ENCODE data around the gene SYNGAP1.

The SYNGAP1 gene

DNA sequence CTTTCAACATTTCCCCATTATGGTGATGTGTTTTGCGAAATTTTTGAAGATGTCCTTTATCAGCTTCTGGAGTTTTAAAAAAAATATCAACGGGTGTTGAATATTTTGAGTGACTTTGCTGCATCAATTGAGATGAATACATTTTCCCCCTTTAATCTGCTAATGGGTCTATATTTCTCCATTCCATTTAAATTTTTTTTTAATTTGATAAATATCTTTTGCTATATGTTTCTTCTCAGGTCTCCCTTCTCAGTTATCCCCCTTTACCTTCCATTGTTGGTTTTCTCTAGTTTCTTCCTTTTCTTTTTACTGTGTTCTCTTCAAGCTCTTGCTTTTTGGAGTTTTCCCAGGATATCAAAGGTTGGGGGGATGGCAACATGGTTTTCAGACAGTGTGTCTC is 29.7 kb upstream of the SYNGAP1 start:
- H4K20me1 ChIP-seq (ENCODE audit: insufficient read depth, low read length) = peaks cover 23% of the 10 kb centered on the region
- DNase-seq (no peak), ATAC-seq (ENCODE audit: insufficient read depth, low read depth) (no peak)
- no peak overlapping the region for H3K9ac ChIP-seq (ENCODE audit: low read depth, low read length)
- H3K4me2 ChIP-seq (ENCODE audit: insufficient read depth, low read length) = no peak overlapping the region; the same call in 1 of the 2 replicates
- H3K4me3 ChIP-seq (ENCODE audit: low read depth in 1 of 2, low read length in 2 of 2) = no peak overlapping the region; a peak in 1 of 4 replicates
- H3K9me3 ChIP-seq (ENCODE audit: insufficient read depth, low read length, severe bottlenecking) = no peaks in the 10 kb centered on the region
- peaks cover 38% of the 10 kb centered on the region for H3K4me1 ChIP-seq (ENCODE audit: insufficient read depth, low read length)
- peak overlapping the region; percentile 79; the same call in 1 of the 2 replicates for H2AFZ ChIP-seq (ENCODE audit: low read depth, low read length)
- H3K27me3 ChIP-seq (ENCODE audit: insufficient read depth, low read length, poor library complexity) = no peaks in the 10 kb centered on the region
- TF ChIP-seq, protein P1, sequence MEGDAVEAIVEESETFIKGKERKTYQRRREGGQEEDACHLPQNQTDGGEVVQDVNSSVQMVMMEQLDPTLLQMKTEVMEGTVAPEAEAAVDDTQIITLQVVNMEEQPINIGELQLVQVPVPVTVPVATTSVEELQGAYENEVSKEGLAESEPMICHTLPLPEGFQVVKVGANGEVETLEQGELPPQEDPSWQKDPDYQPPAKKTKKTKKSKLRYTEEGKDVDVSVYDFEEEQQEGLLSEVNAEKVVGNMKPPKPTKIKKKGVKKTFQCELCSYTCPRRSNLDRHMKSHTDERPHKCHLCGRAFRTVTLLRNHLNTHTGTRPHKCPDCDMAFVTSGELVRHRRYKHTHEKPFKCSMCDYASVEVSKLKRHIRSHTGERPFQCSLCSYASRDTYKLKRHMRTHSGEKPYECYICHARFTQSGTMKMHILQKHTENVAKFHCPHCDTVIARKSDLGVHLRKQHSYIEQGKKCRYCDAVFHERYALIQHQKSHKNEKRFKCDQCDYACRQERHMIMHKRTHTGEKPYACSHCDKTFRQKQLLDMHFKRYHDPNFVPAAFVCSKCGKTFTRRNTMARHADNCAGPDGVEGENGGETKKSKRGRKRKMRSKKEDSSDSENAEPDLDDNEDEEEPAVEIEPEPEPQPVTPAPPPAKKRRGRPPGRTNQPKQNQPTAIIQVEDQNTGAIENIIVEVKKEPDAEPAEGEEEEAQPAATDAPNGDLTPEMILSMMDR (IDR thresholded peaks at IDR 0.05; ENCODE audit: borderline replicate concordance, extremely low read depth, low read length, poor library complexity, severe bottlenecking) = no peak
- TF ChIP-seq EZH2 (IDR thresholded peaks at IDR 0.05; ENCODE audit: borderline replicate concordance, low read depth, low read length, severe bottlenecking) = no peak
- no peak overlapping the region for H3K27ac ChIP-seq (ENCODE audit: low read length)
- peaks cover 29% of the 10 kb centered on the region for H3K36me3 ChIP-seq (ENCODE audit: insufficient read depth, low read length)
- peaks cover 35% of the 10 kb centered on the region for H3K79me2 ChIP-seq (ENCODE audit: insufficient read depth, low read length)

DNA sequence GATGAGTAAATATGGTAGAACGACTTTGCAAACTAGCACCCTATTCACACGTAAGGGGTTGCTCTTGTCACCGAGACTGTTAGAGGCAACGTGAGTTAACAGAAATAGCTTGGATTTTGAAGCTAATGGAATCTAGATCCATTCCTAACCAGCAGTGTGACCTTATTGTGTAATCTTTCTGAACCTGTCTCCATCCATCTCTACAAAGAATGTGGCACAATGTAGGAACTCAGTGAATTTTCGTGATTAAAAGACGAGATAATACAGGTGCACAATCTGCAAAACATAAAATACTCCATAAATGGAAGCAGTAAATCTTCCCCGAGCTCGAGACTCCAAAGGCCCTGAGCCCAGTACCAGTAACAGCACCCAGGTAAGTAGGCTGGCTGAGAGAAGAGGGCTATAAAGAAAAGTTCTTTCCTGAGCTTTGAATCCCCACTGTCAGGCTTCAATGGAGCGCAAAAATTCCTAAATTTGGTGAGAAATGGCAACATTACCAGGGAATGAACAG is 29.0 kb upstream of the SYNGAP1 start:
- DNase-seq = no peak
- peak overlapping the region; percentile 6 to 80; a peak in 2 of 4 replicates for H3K4me3 ChIP-seq (ENCODE audit: low read depth in 1 of 2, low read length in 2 of 2)

DNA sequence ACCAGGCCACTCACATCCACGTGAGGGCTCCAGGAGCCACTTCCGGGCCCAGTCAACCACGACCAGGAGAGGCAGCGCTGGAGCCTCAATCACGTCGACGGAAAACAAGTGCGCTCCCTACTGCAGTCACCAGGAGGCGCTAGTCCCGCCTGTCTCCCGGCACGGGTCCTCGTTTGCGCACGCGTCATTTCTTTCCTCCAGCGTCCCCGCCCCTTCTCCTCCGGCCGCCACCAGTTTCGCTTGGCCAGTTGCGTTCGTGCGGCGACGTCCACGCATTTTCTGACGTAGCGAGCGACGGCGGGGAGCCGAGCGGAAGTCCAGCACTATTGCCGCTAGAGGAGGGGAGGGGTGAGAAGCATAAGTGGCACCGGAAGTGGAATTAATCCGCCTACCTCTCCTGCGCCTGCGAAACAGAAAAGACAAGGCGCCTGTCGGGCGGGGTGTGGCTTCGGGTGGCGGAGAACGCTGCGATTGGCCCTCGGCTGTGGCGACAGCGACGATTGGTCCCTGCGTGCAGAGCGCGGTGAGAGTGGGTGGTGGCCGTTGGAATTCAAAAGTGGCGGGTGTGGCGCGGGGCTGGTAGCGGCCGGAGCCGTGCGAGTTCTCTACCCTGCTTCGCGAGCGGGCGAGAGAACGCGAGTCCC is 28.5 kb upstream of the SYNGAP1 start, which contains the start of gene KIFC1:
Gene KIFC1, plus strand, starts transcription at position 546 of the 644 bp plus-strand sequence. CDS start 163 bp downstream, outside the sequence.
- peaks cover 27% of the 10 kb centered on the region for H4K20me1 ChIP-seq (ENCODE audit: insufficient read depth, low read length)
- H3K36me3 ChIP-seq (ENCODE audit: insufficient read depth, low read length) = peaks cover 40% of the 10 kb centered on the region

More for the DNA sequence above, 29.0 kb upstream of the SYNGAP1 start:
- peak overlapping the region; percentile 79 for H2AFZ ChIP-seq (ENCODE audit: low read depth, low read length)
- H3K9ac ChIP-seq (ENCODE audit: low read depth, low read length) = peak overlapping the region; percentile 94
- H4K20me1 ChIP-seq (ENCODE audit: insufficient read depth, low read length) = peaks cover 27% of the 10 kb centered on the region
- no peak for ATAC-seq (ENCODE audit: insufficient read depth, low read depth)
- peaks cover 44% of the 10 kb centered on the region for H3K4me1 ChIP-seq (ENCODE audit: insufficient read depth, low read length)
- no peaks in the 10 kb centered on the region for H3K9me3 ChIP-seq (ENCODE audit: insufficient read depth, low read length, severe bottlenecking)
- TF ChIP-seq, protein P1 (IDR thresholded peaks at IDR 0.05; ENCODE audit: borderline replicate concordance, extremely low read depth, low read length, poor library complexity, severe bottlenecking) = no peak
- TF ChIP-seq EZH2 (IDR thresholded peaks at IDR 0.05; ENCODE audit: borderline replicate concordance, low read depth, low read length, severe bottlenecking) = no peak
- peaks cover 42% of the 10 kb centered on the region for H3K79me2 ChIP-seq (ENCODE audit: insufficient read depth, low read length)
- peak overlapping the region; percentile 88 for H3K27ac ChIP-seq (ENCODE audit: low read length)
- H3K27me3 ChIP-seq (ENCODE audit: insufficient read depth, low read length, poor library complexity) = no peaks in the 10 kb centered on the region
- H3K36me3 ChIP-seq (ENCODE audit: insufficient read depth, low read length) = peaks cover 34% of the 10 kb centered on the region
- H3K4me2 ChIP-seq (ENCODE audit: insufficient read depth, low read length) = peak overlapping the region; percentile 62

More for the DNA sequence above, 28.5 kb upstream of the SYNGAP1 start, which contains the start of gene KIFC1:
- Histone ChIP-seq H3K79me2 (ENCODE audit: insufficient read depth, low read length) (peaks cover 48% of the 10 kb centered on the region), H3K4me3 (ENCODE audit: low read depth in 1 of 2, low read length in 2 of 2) (peak within 1 kb of the TSS; percentile 67 to 80), H3K4me2 (ENCODE audit: insufficient read depth, low read length) (peak within 1 kb of the TSS; percentile 93), H3K9me3 (ENCODE audit: insufficient read depth, low read length, severe bottlenecking) (no peaks in the 10 kb centered on the region), H3K27ac (ENCODE audit: low read length) (peak within 1 kb of the TSS; percentile 97), H3K4me1 (ENCODE audit: insufficient read depth, low read length) (peaks cover 45% of the 10 kb centered on the region), H2AFZ (ENCODE audit: low read depth, low read length) (peak within 1 kb of the TSS; percentile 79), H3K27me3 (ENCODE audit: insufficient read depth, low read length, poor library complexity) (no peaks in the 10 kb centered on the region), H3K9ac (ENCODE audit: low read depth, low read length) (peak within 1 kb of the TSS; percentile 94)
- DNase-seq (peak; percentile 99), ATAC-seq (ENCODE audit: insufficient read depth, low read depth) (peak; percentile 93)
- no peak for TF ChIP-seq EZH2 (IDR thresholded peaks at IDR 0.05; ENCODE audit: borderline replicate concordance, low read depth, low read length, severe bottlenecking)
- TF ChIP-seq, protein P1 (IDR thresholded peaks at IDR 0.05; ENCODE audit: borderline replicate concordance, extremely low read depth, low read length, poor library complexity, severe bottlenecking) = peak; percentile 98

All from DND-41 (cell line).